GM12874 (cell line): Measurements from ENCODE around the gene FRY.

Experiments used
- CTCF ChIP-seq: IDR thresholded peaks from 2 replicates; pipeline ENCODE4 v1.5.1; 2011; ENCODE audit warnings: low read depth, mild to moderate bottlenecking, control low read depth, low read length, moderate library complexity; ENCODE audit not compliant: insufficient read depth

Gene FRY

DNA sequence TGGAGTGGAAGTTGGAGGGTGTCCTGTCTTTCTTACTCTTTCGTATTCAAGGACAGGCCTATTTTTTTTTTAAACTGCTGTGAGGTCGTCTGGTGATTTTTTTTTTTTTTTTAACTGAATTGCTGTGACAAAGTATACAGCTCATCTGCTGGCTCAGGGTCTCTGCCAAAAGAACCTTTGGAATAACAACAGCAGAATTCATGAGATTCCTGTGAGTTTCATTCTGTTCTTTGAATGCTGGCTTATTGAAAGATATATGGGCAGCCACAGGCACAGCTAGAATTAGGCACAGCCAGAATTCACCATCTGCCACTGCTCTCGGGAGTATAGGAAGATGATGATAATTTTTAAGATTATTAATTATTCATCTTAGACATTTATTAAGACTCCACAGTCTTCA, 21.4 kb upstream of the FRY start:
- no peak for TF ChIP-seq CTCF

DNA sequence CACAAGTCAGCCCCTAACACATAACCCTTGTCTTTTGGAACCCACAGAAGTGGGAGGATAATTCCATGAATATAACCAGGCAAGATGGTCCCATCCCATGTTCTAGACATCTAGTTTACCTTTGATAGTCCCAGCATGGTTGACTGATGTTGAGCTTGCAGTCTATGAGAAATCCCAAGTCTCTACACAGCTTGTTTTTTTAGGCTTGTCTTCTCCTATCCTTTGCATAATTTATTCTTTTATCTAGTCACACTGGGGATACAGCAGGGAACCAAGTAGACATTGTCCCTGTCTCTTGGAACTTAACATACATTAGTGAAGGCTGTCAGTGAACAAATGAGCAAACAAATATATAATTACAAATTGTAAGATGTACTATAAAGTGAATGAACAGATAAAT, 19.6 kb upstream of the FRY start:
- TF ChIP-seq CTCF: no peak

DNA sequence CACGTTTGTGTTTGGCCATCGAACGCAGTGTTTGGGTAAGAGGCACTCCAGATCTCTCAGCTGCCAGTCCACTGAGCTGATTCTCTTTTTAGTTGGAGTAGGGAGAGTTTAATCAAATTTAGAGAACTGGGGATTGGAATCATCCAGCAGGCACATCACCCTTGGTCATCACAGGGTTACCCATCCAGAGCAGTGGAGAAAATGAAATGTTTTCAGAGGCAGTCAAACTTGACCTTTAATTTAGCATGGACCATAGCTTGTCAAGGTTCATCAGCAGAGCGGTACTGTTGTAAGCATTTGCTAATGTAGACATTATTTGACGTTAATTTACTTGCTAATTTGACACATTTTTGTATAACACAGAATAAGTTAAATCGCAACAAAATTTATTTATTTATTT, 18.4 kb upstream of the FRY start:
- TF ChIP-seq CTCF: no peak

DNA sequence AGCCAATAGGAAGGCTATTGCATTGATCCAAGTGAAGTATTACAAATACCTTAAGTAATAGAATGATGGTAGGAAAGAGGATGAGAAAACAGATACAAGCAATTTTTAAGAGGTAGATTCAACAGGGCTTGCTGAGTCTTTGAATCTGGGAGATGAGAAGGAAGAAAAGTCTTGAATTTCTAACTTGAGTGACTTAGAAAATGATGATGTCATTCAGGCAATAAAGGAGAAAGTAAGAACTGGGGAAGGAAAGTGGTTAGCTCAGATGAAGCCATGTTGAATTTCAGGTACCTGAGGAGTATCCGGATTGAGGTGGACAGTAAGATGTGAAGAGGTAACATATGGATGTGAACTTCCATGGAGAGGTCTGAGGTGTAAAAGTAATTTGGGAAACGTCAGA, 15.5 kb upstream of the FRY start:
- no peak for TF ChIP-seq CTCF

GRCh38 chr13:32016631-32017030, 14.9 kb upstream of the FRY start:
- TF ChIP-seq CTCF: no peak

- no peak for TF ChIP-seq CTCF
These were observed 14.1 kb upstream of the FRY start for GRCh38 chr13:32017474-32017873.

- peak; percentile 79 for TF ChIP-seq CTCF
These were observed 11.9 kb upstream of the FRY start for GRCh38 chr13:32019612-32020233.
